ENCODE measurements around the gene TMEM53.

The TMEM53 gene

DNA sequence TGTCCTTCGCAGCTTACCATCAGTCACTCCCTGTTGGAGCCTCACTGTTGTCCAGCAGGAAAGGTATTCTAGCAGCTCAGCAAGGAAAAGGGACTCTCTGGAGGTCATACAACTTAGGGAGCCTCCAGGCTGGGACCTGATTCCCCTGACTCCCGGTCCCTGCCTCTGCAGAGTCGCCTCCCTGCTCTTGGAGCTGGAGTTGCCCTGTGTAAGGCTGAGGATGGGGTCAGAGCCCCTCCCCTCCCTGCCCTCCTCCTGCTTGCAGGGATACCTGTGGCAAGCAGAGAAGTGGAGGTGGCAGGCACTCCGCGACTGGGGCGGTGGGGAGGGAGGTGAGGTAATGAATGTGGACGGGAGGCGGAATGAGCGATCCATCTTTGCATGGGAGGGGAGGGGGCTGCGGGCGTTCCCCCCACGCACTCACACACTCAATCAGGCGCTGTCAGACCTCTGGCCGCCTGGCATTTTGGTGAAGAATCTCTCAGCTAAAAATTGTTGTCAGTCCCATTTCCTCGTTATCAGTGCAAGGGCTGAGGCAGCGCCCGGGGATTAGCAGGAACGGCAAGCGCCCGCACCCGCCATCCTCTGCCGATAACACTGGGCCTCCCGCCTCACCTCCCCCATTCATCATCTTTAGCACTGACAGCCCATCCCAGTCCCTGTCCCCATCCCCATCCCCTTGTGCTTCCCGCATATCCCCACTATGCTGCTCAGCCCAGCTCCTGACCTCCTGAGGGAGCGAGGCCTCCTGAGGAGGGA lies 64.3 kb downstream of the TMEM53 start:
- Mint-ChIP-seq H3K36me3 (no peaks in the 10 kb centered on the region), H3K9me3 (no peaks in the 10 kb centered on the region), H3K27me3 (no peaks in the 10 kb centered on the region), H3K27ac (no peak overlapping the region), H3K4me1 (no peaks in the 10 kb centered on the region), H3K4me3 (no peak overlapping the region)
- ATAC-seq (replicated peaks) = no peak
- no peak for DNase-seq

DNA sequence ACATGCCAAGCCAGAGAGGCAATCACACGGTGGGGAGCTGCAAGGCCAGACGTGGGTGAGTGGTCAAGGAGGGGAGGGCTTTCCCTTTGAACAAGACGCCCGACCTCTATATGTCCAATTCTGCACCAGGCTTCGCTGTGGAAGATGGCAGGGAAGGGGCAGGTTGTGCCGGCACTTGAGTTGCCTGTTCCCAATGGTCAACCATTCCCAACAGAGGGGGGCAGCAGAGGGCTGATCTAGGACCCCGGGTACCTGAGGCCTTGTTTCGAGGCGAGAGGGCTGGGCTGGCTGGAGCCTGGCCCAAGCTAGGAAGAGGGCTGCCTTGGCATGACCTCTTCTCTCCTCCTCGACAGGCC lies 64.9 kb downstream of the TMEM53 start:
- no peak for ATAC-seq (replicated peaks)
- Mint-ChIP-seq H3K9me3 (no peaks in the 10 kb centered on the region), H3K4me3 (no peak overlapping the region), H3K27me3 (no peaks in the 10 kb centered on the region), H3K27ac (no peak overlapping the region), H3K4me1 (no peaks in the 10 kb centered on the region), H3K36me3 (no peaks in the 10 kb centered on the region)
- no peak for DNase-seq

DNA sequence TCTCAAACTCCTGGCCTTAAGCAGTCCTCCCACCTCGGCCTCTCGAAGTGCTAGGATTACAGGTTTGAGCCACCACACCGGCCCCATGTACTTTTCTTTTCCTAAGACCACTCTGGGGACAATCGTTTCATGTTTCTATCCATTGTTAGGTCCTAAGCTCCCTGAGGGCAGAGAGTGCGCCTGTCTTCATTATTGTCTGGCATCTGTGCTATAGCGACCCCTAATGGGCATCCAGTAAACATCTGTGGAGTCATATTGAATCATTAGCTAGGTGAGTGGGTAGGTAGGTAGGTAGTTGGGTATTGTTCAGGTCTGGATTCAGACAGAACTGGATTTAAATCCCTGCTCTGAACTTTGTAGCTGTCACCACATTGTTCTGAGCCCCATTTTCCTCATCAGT lies 66.1 kb downstream of the TMEM53 start:
- Mint-ChIP-seq H3K36me3 (no peaks in the 10 kb centered on the region), H3K27me3 (no peaks in the 10 kb centered on the region), H3K27ac (no peak overlapping the region), H3K4me3 (no peak overlapping the region), H3K9me3 (no peaks in the 10 kb centered on the region), H3K4me1 (no peaks in the 10 kb centered on the region)
- ATAC-seq (replicated peaks) (no peak), DNase-seq (no peak)

DNA sequence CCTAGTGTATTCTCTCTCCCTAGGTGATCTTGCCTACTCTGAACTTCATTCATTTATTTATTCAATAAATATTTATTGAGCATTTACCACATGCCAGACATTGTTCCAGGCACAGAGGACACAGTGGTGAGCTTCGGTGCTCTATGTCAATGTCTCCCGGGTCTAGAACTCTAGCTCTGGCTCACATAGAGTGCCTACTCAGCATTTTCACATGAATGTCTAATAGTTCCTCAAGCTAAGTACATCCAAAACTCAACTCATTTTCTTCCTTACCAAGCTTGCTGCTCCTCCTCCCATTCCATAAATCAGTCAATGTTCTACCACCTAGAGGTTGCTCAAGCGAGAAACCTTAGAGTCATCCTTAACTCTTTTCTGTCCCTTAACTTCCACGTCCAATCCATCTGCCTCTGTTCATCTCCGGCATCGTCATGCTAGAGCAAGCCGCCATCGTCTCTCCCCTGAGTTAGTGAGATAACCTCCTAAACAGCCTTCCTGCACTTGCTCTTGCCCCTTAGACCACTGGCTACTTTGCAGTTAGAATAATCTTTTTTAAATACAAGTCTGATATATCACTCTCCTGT lies 67.5 kb downstream of the TMEM53 start:
- Mint-ChIP-seq H3K27me3 (no peaks in the 10 kb centered on the region), H3K4me1 (no peaks in the 10 kb centered on the region), H3K4me3 (no peak overlapping the region), H3K36me3 (no peaks in the 10 kb centered on the region), H3K27ac (no peak overlapping the region), H3K9me3 (no peaks in the 10 kb centered on the region)
- ATAC-seq (replicated peaks) (no peak), DNase-seq (no peak)

DNA sequence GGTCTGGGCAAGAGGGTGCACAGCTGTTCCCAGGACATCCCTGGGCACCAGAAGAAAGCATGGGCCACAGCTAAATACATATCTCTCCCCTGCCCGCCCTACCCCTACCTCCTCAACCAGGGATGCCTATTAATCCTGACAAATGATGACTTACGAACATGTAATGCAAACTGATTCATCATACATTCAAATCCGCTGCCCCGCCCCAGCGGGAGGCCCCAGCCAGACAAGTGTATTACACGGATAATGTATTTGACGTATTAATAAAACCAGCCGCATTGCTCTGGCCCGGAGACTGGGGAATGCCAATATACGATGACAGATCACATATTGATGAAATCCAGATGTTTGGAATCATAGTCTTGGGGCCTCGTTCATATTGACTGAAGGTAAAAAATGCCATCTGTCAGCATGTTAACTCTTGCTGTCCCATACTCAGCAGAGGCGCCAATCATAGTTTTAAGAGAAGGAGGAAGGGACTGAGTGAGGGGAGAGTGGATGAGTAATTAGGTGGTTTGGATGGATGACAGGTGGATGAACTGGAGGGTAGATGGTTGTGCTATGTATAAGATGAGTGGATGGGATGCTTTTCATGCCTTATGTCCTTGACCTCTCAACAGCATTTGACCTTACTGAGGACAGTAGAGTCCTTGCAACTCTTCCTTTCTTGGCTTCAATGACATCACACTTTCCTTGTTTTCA lies 68.2 kb downstream of the TMEM53 start:
- ATAC-seq (replicated peaks) (no peak), DNase-seq (no peak)
- no peaks in the 10 kb centered on the region for H3K4me1 Mint-ChIP-seq
- H3K36me3 Mint-ChIP-seq = no peaks in the 10 kb centered on the region
- no peak overlapping the region for H3K4me3 Mint-ChIP-seq
- H3K9me3 Mint-ChIP-seq = no peaks in the 10 kb centered on the region
- no peaks in the 10 kb centered on the region for H3K27me3 Mint-ChIP-seq
- H3K27ac Mint-ChIP-seq = no peak overlapping the region

DNA sequence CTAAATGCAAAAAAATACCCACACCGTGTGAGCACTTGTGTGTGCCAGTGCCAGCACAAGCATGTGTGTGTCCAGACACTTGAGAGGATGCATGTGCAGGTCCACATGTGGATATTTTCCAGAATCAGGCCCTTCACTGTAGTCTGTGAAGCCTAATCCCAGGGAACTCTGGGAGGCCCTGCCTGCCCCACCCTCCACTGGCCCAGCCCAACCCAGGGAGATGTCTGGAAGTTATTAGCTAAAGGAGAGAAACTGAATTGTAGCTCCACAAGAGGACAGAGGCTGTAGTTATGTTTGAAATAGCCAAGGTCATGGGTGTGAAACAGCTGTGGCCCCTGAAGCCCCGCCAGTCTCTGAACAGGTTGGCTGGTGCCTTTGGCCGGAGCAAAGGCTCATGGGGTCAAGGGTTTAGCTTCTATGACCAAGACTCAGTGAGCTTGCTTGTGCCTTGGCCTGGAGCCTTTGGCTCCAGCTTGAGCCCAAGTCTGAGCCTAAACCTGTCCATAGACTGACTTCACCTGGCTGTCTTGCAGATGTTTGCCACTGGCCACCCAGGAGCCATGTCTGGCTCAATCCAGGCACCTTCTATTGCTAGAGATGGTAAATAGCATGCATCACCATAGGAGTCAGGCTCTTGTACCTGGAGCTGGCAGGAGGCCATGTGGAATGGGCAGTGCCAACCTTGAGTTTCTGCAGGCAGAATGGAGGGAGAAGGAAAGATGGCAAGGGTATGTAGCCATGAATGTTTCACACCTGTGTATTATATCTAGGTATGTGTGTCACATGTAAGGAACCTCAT lies 69.9 kb downstream of the TMEM53 start:
- DNase-seq (no peak), ATAC-seq (replicated peaks) (no peak)
- Mint-ChIP-seq H3K4me3 (no peak overlapping the region), H3K27ac (no peak overlapping the region), H3K9me3 (no peaks in the 10 kb centered on the region), H3K27me3 (no peaks in the 10 kb centered on the region), H3K36me3 (no peaks in the 10 kb centered on the region), H3K4me1 (no peaks in the 10 kb centered on the region)

DNA sequence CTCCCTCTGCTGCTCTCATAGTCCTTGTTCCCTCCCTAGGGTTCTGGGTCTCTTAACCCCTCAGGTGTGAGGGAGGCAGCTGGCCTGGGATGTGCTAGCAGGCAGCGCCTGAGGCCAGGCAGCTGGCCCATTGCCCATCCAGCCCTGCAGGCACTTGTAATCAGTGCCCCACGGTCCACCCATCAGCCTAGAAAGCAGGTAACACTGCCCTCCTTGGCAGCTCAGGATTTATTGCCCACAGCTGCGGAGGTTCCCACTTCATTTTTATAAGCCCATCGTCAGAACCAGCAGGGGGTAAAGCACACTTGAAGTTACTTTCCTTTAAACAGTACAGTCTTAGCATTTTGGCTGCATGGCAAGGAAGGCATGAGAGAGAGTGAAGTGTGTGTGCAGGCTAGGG lies 70.6 kb downstream of the TMEM53 start:
- no peaks in the 10 kb centered on the region for H3K4me1 Mint-ChIP-seq
- H3K36me3 Mint-ChIP-seq = no peaks in the 10 kb centered on the region
- DNase-seq = no peak
- H3K4me3 Mint-ChIP-seq = no peak overlapping the region
- H3K27me3 Mint-ChIP-seq = no peaks in the 10 kb centered on the region
- ATAC-seq (replicated peaks) = no peak
- H3K9me3 Mint-ChIP-seq = no peaks in the 10 kb centered on the region
- H3K27ac Mint-ChIP-seq = no peak overlapping the region
